RCC 7860 (cell line): ENCODE data around the gene CTSF.
"Not testable (repeated sequence)": the region's sequence is repeated elsewhere in the genome, so short reads cannot be mapped to it uniquely, and the experiment has no call there.

Source experiments
- DNase-seq: peaks from one replicate; pipeline ENCODE4 v3.0.0-alpha.2; 2015; ENCODE audit warnings: low spot score
- FAIRE-seq: peaks from 2 replicates; lab custom pipeline; 2012; peaks lifted over from hg19 to GRCh38; lab: Jason Lieb, UNC

CTSF gene

DNA sequence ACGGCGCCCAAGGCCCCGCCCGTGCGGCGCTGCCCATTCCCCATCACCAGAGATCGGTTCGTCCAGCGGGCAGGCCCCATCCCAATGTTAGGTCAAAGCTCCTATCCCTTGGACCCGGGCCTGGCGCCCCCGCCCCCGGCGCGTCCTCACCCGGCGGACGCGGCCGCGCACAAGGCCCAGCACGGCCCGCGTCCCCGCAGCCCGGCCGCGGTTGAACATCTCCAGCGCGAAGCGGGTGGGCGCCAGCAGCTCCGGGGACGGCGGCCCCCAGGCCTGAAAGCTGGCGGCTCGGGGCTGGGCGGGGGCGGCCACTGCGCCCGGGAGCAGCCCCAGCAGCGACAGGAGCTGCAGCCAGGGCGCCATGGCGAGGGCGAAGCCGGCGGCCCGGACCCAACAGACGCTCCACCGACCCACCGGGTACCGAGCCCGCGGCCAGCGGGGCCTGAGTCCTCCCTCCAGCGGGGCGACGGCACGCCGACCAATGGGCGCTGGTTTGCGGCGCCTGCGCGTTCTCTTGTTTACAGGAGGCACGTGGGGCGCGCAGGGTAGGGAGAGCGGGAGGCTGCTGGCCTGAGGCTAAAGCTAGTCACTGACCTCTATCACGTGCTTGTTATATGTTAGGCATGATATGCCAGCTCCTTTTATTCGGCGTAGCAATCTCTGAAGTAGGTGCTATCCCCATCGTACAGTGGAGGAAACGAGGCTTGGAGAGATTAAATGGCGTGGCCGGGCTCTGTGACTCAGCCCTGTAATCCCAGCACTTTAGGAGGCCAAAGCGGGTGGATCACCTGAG, at the start of gene CTSF:
CTSF (minus strand) TSS at position 483 of the 793 bp plus-strand sequence; CDS start at position 363, 120 bp downstream.
- DNase-seq (no peak), FAIRE-seq (no peak)

DNA sequence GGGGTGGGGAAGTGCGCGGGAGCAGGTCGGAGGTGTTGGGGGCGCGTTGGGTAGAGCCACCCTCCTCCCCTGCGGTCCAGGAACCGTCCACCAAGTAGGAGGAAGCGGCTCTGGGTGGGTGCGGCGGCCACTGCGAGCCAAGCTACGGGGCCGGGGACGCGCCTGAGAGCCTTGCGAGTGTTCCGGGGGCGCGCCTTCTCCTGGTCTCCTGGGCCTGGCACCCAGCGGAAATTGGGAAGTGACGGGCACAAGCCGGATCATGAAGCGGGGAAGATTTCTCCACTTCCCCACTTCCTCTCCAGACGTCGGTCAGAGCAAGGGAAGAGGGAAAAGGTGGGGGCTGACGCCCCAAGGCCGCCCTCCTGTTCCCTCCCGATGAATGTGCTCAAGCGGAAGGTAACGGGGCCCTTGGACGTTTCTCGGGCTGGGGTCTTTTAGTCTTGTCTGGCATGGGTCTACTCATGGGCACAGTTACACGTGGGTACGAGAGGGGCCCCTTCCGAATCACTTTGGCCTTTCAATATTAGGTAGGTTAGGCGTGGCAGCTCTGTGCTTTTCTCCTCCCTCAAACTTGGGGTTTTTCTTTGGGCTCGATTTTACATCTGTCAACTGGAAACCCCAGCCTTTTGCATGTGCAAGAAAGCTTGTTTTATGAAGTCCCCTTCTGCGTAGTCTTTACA, 48.9 kb upstream of the CTSF start:
- no peak for FAIRE-seq

DNA sequence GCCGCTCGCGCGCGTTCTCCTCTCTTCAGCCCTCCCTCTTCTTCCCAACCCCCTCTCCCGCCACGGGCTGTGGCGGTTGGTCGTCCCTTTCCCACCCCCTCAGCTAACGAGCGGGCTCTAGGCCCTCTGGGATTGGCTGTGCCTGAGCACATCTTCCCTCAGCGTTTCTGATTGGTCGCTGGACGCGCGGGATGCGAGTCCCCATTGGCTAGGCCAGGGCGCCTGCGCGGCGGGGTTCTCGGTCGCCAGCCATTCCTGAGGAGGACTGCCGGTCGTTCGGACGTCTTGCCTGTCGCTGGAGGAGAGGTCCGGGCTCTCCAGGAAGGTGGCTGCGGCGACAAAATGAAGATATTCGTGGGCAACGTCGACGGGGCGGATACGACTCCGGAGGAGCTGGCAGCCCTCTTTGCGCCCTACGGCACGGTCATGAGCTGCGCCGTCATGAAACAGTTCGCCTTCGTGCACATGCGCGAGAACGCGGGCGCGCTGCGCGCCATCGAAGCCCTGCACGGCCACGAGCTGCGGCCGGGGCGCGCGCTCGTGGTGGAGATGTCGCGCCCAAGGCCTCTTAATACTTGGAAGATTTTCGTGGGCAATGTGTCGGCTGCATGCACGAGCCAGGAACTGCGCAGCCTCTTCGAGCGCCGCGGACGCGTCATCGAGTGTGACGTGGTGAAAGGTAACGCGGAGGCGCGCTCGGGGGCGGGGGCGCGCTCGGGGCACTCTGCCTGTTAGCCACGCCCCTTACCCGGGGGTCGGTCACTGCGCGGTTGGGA, 48.2 kb upstream of the CTSF start, which contains the start of gene RBM14:
RBM14 (plus strand) TSS at position 252 of the 776 bp plus-strand sequence; CDS start at position 343, 91 bp downstream.
- FAIRE-seq = peak; percentile 80

More for the DNA sequence above, 48.9 kb upstream of the CTSF start:
- peak; percentile 6 for DNase-seq

DNA sequence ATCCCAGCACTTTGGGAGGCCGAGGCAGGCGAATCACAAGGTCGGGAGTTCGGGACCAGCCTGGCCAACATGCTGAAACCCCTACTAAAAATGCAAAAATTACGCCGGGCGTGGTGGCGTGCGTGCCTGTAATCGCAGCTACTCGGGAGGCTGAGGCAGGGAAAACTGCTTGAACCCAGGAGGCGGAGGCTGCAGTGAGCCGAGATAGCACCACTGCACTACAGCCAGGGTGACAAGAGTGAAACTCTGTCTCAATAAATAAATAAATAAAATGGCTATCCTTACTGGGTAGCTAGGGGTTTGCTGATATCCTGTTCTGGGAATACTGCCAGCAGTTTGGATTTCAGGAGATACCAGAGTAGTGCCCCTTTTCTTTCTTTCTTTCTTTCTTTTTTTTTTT, 45.7 kb upstream of the CTSF start:
- FAIRE-seq = no peak
- DNase-seq = no peak

More for the DNA sequence above, 48.2 kb upstream of the CTSF start, which contains the start of gene RBM14:
- DNase-seq = peak; percentile 96

DNA sequence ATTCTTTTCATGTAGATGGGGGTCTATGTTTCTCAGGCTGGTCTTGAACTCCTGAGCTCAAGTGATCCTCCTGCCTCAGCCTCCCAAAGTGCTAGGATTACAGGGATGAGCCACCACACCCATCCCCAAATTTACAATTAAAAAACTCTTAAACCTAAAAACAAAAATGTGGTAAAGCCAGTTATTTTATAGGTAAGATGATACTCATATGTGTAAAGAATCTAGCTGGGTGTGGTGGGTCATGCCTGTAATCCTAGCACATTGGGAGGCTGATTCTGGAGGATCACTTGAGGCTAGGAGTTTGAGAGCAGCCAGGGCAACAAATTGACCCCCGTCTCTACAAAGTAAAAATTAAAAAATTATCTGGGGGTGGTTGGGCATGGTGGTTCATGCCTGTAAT, 44.1 kb upstream of the CTSF start:
- FAIRE-seq = no peak
- DNase-seq = no peak

DNA sequence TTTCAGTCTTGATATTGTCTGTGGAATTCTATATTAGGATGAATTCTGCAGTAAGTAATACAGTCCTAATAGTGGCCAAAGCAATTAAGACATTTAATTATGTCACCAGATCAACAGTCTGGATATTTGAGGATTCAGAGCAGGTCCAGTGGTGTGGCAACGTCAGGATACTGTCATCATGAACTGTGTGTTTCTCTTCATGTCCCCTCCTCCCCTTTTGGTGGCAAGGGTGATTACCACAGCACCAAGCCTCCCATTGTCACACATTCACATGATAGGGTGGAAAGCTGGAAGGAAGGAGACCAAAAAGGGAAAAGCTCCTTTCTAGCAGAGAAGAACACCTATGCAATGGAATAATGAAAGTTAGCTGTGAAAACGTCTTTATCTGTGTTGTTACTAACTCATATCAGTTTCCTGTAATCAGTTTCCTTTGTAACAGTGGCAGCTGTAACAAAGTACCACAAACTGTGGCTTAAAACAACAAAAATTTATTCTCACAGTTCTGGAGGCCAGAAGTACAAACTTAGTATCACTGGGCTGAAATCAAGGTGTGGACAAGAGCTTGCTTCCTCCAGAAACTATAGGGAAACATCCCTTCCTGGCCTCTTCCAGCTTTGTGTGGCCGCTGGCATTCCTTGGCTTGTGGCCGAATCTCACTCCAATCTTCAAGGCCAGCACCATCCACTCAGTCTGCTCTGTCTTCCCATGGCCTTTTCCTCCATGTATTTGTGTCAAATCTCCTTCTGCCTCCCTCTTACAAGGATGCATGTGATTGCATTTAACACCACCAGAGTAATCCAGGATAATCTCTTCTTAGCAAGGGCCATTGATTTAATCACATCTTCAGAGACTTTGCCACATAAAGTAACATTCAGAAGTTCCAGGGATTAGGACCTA, 41.6 kb upstream of the CTSF start:
- DNase-seq = no peak
- FAIRE-seq = no peak

DNA sequence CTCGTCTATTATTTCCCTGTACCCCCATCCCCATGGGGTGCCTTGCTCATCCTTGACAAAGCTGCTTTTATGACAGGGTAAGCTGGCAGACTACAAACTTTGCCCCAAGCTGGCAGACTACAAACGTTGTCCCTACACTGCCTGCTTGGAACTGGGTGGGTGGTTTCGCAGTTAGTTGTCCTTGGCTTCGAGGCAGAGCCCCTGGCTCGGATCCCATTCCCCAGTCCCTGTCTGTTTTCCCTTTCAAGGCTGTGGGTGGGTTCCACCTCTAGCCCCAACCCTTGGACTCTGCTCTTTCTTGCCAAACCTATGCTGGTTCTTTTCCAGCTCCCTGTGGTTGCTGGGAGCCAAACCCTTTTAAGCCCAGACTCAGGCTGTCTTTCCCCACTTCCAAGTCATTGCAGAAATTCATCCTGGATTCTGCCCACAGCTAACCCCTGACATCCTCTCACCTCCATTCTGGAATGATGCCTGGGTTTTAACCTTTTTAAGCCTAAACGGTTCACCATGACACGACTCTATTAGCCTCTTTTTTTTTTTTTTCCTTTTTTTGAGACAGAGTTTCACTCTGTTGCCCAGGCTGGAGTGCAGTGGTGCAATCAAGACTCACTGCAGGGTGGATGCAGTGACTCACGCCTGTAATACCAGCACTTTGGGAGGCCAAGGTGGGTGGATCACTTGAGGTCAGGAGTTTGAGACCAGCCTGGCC, 38.9 kb upstream of the CTSF start:
- DNase-seq (peak; percentile 13), FAIRE-seq (peak; percentile 27)

DNA sequence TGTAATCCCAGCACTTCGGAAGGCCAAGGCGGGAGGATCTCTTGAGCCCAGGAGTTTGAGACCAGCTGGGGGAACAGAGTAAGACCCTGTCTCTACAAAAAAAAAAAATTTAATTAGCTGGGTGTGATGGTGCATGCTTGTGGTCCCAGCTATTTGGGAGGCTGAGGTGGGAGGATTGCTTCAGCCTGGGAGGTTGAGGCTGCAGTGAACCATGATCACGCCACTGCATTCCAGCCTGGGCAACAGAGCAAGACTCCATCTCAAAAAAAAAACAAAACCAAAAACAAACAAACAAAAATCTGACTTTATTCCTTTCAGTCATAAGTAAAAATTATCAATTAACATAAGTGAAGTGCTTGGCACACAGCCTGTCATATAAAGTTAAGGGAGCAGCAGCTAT, 38.2 kb upstream of the CTSF start:
- FAIRE-seq = not testable (repeated sequence)

DNA sequence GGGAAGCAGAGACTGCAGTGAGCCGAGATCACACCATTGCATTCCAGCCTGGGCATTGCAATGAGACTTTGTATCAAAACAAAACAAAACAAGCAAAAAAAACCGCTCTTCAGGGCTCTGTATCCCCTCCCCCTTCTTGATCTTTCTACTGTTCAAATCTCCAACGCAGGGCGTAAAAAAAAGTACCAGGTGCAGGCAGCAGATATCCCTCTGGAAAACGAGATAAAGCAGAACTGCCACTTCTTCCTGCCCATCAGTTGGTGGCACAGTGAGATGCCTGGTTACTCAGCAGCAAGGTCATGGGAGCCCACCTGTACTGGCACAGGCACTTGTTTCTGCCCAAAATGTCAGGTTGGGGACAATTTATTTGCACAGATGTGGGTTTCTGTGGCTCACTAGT, 35.7 kb upstream of the CTSF start:
- no peak for FAIRE-seq

More for the DNA sequence above, 38.2 kb upstream of the CTSF start:
- DNase-seq = not testable (repeated sequence)

DNA sequence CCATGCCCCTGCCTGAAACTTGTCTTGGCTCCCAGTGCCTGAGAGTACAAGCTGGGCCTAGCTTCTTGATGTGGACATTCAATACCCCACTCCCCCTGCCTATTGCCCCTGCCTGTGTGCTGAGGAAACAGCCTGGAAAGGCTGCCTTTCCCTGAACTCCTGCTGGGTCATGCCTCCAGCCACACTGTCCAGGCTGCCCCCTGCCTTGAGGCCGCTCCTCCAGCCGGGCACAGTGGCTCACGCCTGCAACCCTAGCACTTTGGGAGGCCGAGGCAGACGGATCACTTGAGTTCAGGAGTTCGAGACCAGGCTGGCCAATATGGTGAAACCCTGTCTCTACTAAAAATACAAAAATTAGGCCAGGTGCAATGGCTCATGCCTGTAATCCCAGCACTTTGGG, 34.7 kb upstream of the CTSF start:
- no peak for FAIRE-seq
- DNase-seq = no peak

More for the DNA sequence above, 35.7 kb upstream of the CTSF start:
- DNase-seq = no peak

DNA sequence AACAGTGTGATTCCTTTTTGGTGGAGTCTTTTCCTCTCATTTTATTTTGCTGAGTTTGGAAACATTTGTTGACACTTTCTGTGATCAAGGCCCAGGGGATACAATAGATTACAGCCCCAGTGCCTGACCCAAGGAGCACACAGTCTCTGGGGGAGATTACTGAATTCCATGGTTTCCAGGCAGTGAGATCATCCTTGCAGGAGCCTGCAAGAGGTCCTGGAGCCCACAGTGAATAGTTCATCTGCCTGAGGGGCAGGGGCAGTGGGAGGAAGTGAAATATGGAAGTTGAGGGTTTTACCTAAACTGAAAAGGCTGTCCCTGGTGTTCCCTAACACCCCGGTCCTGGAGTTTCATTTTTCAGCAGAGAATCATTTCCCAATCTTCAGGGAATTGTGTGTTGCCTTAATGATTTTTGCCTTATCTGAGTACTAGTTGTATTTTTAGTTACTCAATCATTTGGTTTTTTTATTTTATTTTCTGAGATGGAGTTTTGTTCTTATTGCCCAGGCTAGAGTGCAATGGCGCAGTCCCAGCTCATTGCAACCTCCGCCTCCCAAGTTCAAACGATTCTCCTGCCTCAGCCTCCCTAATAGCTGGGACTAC, 32.3 kb upstream of the CTSF start:
- no peak for DNase-seq
- FAIRE-seq = no peak

DNA sequence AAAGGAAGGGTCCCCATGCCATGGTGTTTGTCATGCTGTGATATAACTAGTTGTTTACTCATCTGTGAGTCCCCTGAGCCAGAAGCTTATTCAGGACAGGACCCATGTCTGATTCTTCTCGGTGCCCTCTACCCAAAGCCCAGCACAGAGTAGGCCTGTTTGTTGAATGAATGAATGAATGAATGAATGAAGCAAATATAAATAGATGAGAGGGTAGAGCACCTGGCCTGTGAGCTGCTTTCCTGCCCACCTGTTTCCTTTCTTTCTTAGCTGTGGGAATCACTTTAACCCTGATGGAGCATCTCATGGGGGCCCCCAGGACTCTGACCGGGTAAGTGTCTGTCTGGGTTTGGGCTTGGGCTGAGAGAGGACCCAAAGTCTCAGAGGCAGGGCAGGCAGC, 31.8 kb upstream of the CTSF start:
- FAIRE-seq = no peak

DNA sequence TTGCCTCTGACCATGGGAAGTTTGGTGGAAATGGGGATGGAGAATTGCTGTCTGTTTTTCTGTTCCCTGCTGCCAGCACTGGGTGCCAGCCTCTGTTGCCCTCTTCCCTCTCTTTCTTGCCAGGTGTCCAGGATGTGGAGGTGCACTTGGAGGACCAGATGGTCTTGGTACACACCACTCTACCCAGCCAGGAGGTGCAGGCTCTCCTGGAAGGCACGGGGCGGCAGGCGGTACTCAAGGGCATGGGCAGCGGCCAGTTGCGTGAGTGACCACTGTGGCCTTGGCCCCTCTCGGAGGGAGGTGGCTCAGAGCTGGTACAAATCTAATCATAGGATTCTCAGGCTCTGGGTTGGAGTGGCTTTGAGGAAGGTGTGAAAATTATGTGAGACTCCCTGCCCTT, 30.6 kb upstream of the CTSF start:
- FAIRE-seq (no peak), DNase-seq (no peak)

More for the DNA sequence above, 31.8 kb upstream of the CTSF start:
- no peak for DNase-seq

DNA sequence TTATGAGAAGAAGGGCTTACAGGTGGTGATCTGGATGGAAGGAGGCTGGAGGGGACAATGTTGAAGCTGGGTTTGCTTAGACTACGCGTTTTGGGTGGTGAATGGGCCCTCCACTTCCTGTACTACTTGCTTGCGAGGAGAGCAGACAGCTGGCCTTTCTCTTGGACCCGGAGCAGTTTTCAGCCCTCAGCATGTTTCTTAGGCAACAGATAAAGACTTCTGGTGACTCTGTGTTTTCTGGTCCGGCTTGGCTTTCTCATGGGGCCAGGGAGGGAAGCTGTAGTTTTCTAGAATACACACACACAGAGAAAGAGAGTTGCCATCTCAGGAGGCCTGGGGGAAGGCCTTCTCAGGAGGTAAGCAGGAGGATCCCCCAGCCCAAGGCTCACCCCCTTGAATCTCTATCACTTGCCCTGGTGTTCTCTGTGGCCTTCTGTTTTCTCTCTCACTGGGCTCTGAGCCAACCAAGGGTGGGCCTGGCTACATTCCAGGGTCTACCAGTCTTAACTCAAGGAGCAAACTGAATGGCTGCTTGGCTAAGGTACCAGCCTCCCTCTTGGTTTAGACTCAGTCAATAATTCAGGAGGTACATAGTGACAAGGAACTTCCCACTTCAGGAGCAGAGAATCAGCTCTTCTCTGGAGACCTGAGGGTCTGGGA, 27.0 kb upstream of the CTSF start:
- no peak for FAIRE-seq
- no peak for DNase-seq

DNA sequence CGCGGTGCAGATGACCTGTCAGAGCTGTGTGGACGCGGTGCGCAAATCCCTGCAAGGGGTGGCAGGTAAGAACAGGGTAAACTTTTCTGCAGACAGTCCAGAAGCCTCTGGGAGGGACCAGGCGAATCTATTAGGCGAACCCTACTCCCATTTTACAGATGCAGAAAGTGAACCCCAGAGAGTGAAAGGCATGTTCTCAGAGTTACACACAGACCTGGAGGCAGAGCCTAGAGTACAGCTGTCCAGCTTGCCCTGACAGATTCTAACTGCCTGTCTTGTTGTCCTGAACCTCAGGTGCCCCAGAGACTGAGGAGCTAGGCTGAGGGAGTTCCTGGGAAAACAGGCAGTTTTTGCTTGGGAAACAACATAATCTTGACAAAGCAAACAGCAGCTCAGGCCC, 25.2 kb upstream of the CTSF start:
- FAIRE-seq = no peak
- DNase-seq = no peak

DNA sequence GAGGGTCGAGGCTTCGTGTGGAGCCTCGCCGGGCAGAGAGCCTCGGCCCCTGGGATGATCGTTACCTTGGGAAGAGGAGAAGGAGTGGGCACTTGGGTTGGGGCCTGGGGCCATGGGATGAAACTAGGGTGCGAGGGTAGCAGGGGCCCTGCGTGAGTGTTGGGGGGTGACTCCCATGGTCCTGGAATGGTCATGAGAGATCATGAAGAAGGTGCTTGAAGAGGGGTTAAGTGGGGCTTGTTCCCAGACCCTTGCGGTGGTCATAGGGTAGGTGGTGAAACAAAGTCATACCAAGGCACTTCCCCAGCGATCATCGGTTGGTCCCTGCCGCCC, 24.9 kb upstream of the CTSF start:
- no peak for FAIRE-seq

DNA sequence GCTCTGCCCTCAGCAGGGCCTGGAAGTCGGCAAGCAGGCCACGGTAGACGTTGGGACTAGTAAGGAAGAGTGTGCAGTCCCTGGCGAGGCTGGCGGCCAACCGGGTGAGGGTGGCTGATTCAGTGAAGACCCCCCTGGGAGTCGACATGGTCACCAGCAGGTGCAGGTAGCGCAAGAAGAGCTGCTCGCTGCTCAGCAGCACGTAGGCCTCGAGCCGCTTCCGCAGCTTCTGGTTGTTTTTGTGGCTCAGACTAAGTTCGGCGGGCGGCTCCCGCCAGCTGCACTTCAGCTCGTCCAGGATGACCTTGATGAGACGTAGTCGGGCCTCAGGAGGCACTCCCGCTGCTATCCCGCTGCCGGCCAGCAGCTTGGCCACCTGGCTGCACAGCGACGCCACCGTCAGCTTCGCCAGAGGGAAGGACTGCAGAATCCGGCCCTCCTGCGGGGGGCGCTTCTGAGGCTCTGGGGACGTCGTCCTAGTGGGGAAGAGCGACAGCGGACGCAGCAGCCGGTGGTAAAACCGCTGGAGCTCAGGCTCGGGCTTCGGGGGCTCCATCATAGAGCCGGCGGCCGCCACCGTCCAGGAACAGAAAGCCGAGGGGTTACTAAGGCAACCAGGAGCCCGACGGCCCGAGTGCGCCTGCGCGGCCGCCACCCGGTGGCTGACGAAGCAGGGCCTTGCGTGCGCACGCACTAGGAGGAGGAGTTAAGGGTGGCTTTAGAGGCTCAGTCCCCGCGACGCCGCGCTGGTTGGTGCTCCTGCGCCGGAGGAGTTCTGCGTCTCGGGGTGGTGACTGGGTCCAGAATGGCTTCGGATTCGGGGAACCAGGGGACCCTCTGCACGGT, 24.3 kb upstream of the CTSF start, which contains the start of the genes CCDC87 and CCS:
CCDC87 (minus strand) TSS at position 607 of the 846 bp plus-strand sequence; CDS start at position 559, 48 bp downstream.
CCS (plus strand) TSS at position 729 of the 846 bp plus-strand sequence; CDS start at position 806, 77 bp downstream.
- peak; percentile 81 for DNase-seq
- FAIRE-seq = no peak

More for the DNA sequence above, 24.9 kb upstream of the CTSF start:
- no peak for DNase-seq

DNA sequence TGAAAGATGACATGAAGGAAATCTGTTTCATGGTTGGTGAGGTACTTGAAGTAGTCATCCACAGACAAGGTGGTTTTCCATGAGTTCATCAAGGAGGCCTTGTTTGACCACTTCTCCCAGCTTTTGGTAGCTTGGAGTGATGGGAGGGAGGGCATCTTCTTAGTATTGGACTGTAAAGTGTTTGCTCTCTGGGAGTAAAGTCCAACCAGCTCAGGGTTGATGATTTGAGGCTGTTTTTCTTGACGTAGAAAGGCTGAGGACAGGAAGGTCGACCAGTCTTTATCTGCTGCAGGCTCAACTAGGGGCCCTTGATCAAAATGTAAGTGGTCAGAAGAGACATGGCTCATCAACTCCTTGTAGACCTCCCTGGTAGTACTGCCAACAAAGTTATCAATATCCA, 22.8 kb upstream of the CTSF start:
- no peak for FAIRE-seq
- no peak for DNase-seq
